ENCODE results near the gene ATN1.

Gene ATN1

GRCh38 chr12:6980075-6980474 is 52.3 kb downstream of the ATN1 start:
- no peak for DNase-seq

GRCh38 chr12:6980740-6981139 is 53.0 kb downstream of the ATN1 start:
- DNase-seq: no peak

GRCh38 chr12:6981152-6982052 is 53.6 kb downstream of the ATN1 start:
- DNase-seq: no peak

- no peak for DNase-seq
Measured at GRCh38 chr12:6982532-6982931, 54.8 kb downstream of the ATN1 start.

- DNase-seq: no peak
Measured at GRCh38 chr12:6987956-6988553, 60.3 kb downstream of the ATN1 start.
